HG03342 (cell line): Measurements from ENCODE around the gene BEST3.
"Not testable (repeated sequence)": the region's sequence is repeated elsewhere in the genome, so short reads cannot be mapped to it uniquely, and the experiment has no call there.

Source experiments
- ATAC-seq: cut with Tn5 transposase; IDR thresholded peaks from one replicate; pipeline ENCODE4 v1.9.1; 2021; ENCODE audit warnings: mild to moderate bottlenecking, moderate library complexity; ENCODE audit not compliant: unreplicated experiment

Gene BEST3

DNA sequence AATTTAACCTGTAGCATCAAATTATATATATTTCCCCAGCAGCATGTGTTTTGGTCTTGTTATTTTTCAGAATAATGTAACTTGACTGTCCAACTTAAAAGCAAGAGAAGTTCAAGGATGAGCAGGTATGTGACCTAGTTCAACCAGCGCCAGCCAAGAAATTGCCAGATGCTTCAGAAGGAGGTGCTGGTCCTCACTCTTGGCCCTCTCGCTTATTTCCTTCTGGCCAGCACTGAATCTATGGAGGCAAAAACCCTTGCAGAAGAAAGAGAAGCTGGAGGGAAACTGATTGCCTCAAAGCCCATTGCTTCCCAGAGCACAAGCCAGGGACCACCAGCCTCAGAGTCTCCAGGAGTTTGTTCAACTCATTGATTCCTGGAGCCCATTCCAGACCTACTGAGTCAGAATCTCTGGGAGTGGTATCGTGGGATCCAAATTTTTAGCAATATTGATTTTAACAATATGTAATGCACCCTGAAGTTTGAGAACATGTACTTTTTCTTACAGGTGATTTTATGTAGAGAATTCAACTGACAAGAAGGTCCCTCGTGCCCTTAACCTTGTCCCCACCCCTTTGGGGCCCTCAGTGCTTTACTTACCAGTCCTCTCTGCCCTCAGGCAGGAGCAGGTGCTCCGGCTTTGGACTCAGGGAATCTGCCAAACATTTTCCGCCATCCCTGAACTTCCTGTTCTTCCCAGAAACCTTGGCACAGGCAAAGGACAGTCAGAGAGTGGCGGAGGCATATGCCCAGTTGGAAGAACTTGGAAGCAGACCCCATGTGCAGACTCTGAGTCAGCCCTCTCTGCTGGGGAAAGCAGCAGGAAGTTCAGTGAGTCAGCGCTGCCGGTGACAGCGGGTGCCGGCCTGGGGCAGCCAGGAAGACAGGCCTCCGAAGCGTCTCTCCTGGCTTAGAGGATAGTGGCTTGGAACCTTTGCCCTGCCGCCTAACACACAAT is 10.4 kb downstream of the BEST3 start:
- ATAC-seq: peak; percentile 49

- ATAC-seq: no peak
Observed at GRCh38 chr12:69688021-69688420, 11.1 kb downstream of the BEST3 start.

DNA sequence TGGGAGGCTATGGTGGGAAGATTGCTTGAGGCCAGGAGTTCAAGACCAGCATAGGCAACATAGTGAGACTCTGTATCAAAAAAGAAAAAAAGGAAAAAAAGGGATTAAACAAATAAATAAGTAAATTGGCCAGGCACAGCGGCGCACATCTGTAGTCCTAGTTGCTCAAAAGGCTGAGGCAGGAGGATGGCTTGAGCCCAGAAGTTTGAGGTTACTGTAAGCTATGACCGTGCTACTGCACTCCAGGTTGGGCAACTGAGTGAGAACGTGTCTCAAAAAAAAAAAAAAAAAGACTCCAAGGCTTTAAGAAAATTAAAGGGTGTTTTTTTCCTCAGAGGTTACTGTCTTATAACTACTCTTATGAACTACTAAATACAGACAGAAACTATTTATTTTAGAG is 11.7 kb downstream of the BEST3 start:
- no peak for ATAC-seq

DNA sequence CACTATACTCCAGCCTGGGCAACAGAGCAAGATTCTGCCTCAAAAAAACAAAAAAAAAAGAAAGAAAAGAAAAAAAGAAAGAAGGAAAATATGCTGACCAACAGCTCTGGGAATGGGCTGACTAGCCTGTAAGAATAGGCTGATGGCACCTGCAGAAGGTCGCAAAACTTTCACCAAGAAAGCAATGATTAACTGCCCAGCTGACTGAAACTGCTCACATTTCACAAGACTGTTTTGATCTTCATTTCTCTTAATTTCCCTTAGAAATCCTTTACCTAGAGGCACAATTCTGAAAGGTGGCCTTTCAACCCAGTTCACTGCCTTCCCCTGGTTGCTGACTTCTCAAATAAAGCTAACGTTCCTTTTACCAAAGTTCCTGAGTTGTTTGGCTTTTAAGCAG is 12.4 kb downstream of the BEST3 start:
- ATAC-seq: no peak

DNA sequence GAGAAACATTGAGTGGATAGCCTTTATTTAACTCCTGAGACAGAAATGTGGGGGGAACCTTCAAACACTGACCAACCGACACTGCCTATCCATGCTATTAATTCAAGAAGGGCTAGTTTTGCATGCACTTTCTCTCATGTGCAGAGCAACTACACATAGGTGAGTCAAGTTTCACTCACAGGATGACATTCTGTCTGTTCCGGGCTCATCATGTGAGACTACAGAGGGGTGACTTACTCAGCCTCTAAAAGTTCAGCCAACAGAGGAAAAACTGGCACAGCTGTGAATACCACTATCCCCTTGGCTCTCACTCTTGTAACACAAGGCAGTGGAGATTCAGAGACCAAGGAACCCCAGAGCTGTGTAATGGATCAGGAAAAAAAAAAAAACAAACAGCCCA is 13.3 kb downstream of the BEST3 start:
- ATAC-seq: peak; percentile 76

GRCh38 chr12:69684466-69684865 is 14.6 kb downstream of the BEST3 start:
- no peak for ATAC-seq

- no peak for ATAC-seq
Observed at GRCh38 chr12:69682110-69682755, 16.9 kb downstream of the BEST3 start.

DNA sequence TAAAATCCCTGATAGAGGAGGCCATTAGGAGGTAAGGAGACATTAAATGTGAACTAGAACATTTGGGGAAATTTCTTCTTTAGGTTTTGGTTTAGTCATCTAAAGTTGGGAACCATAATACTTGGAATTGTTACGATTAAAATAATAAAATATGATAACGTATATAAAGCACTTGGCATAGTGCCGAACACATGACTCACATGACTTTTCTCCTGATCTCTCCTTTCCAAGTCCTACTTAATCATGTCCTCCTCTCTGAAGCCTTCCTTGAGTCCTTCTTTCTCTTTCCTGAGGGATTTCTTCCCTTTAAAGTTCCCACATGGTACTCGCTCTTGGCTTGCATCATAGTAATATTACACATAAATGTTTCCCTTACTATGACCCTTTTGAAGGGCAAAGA is 20.0 kb downstream of the BEST3 start:
- ATAC-seq: no peak

DNA sequence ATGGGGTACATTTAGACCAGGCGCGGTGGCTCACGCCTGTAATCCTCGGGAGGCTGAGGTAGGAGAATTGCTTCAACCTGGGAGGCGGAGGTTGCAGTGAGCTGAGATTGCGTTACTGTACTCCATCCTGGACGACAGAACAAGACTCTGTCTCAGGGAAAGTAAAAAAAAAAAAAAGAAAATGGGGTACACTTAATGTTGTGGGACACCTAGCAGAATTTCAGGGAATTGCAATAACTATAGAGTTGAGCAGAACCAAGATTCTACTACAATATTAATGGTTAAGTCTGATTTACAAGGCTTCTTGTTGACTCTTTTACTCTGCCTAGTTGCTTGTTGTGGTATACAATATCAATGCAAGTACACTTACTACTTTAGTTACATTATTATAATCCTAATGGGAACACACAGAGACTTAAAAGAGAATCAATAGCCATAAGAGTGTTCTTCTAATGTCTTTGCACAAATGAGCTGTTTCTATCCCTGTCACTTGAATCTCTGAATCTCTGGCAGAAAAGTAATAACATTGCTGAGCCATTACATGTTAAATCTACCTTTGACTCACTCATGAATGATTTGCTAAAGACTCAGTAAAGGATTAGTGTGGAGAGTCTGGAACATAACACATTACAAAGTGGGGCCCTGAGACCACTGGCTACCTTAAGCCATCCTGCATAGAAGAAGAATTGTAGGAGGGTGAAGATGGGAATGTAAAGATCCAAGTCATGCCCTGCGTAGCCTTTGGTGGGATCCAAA is 22.7 kb downstream of the BEST3 start:
- no peak for ATAC-seq

- ATAC-seq: no peak
Observed at GRCh38 chr12:69672195-69672594, 26.9 kb downstream of the BEST3 start.

- no peak for ATAC-seq
Observed at GRCh38 chr12:69671597-69671996, 27.5 kb downstream of the BEST3 start.

DNA sequence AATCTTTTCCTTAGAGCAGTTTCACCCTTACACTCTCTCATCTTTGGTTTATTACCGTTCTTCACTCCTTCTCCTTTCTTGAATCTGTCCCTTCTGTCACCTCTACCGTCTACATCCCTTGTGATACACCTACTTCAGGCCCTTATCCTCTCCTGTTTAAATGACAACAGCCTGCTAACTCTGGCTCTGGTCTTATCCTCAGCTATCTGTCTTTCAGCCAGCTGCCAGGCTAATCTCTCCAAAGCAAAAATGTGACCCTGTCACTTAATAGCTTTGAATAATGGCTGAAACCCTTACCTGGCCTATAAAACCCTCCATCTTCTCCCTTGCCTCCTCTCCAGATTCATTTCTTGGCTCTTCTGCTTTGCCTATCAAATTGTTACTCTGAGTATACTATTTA is 32.3 kb downstream of the BEST3 start:
- ATAC-seq: no peak

GRCh38 chr12:69664930-69665377 is 34.1 kb downstream of the BEST3 start:
- not testable (repeated sequence) for ATAC-seq

- ATAC-seq: no peak
Observed at GRCh38 chr12:69663726-69664125, 35.4 kb downstream of the BEST3 start.

GRCh38 chr12:69662764-69663163 is 36.3 kb downstream of the BEST3 start:
- ATAC-seq: no peak

DNA sequence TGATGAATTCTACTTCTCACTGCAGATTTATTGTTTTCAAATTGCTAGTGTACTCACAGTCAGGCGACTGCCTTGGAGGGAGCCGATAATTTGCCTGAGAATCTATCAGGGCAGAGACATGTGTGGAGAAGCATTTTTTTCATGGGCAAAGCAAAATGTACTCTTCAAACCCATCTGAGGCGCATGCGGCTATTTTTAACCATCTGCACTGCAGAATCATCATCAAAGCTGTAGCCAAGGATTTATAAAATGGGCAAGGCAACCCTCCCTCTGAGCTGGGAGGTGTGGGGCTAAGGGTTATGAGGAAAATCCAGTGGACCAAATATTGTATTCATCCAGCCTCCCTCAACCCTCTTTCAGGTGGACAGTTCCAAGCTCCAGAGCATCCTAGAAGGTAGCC is 37.7 kb downstream of the BEST3 start:
- no peak for ATAC-seq

- ATAC-seq: no peak
Observed at GRCh38 chr12:69660164-69660863, 38.8 kb downstream of the BEST3 start.

DNA sequence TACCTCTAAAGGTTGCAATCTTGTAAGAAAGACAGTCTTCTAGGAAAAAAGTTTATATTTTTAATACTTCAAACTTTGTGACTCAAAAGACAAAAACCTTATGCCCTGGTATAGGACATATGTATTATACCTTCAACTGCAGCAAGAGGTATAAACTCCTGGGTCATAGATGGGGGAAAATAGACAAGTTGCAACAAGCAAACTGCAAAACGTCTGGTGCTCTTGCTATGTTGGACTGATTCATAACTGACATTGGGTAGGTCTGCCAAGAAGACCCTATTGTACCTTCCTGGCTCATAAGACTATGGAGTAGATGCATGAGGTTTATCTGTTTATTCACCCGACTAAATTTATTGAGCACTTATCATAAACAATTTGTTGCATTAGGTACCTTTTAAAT is 40.9 kb downstream of the BEST3 start:
- no peak for ATAC-seq

DNA sequence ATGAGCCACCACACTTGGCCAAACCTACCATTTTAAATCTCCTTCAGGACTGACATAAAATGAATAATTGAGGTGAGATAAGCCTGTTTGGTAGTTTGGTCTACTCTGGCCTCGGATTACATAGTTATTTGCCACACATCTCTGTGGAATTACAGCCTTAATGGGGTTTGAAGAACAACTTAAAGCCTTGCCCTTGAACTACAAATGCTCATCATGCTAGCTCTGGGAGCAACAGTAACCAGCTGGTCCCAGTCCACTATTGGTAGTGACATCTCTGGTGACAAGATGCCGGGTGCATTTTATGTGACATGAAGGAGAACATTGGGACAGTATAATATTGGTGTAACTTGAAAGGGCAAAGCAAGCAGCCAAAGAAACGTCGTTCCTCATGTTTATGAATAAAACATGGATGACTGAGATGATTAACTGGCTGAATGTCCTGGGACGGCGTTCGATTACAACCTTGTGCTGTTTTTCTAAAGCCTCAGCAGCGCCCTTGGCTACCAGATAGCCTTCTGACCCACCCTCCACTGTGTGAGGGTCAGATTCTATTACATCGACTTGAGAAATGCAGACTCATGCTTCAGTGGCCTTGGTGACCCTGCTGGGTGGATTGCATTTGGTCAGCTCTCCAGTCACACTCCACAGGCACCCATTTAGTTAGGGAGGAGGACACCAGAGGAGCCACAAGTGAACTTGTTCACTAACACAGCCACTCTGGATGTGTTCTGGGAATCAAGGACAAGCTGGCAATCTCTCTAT is 41.5 kb downstream of the BEST3 start:
- no peak for ATAC-seq
